Lung (tissue), 16 donors: ENCODE measurements around the gene FAM50B. TPM values are rescaled to one million over a fixed set of nuclear protein-coding genes. Genes with fewer than 3 reads are reported as not detected.

Source experiments
- ATAC-seq: fragments of 200-7000 bp; cut with Tn5 transposase; one replicate; pipeline ENCODE4 v1.9.1; 2020; ENCODE audit warnings: moderate number of reproducible peaks; ENCODE audit not compliant: insufficient read depth, low FRiP score
- DNase-seq, 3 donors: peaks; one replicate each; pipeline ENCODE4 v3.0.0-alpha.2; 2013 to 2017
- H3K27ac ChIP-seq, 2 donors: one replicate each; pipeline ENCODE4 v1.5.1; 2013; ENCODE audit warnings: mild to moderate bottlenecking in 2 of 2, moderate library complexity in 2 of 2, control low read depth in 1 of 2, inconsistent platforms in 1 of 2, low read depth in 1 of 2, low read length in 1 of 2
- H3K27me3 ChIP-seq, 3 donors: one replicate each; pipeline ENCODE4 v1.5.1; 2013; ENCODE audit warnings: low read length in 2 of 3; ENCODE audit not compliant: control insufficient read depth in 3 of 3, insufficient read depth in 3 of 3
- H3K36me3 ChIP-seq, 4 donors: one replicate each; pipeline ENCODE4 v1.5.1; 2013; ENCODE audit warnings: low read length in 4 of 4, mild to moderate bottlenecking in 1 of 4, moderate library complexity in 1 of 4; ENCODE audit not compliant: control insufficient read depth in 4 of 4, insufficient read depth in 4 of 4
- H3K4me1 ChIP-seq, 5 donors: one replicate each; pipeline ENCODE4 v1.5.1; 2013; ENCODE audit warnings: low read length in 5 of 5, mild to moderate bottlenecking in 2 of 5, moderate library complexity in 1 of 5; ENCODE audit not compliant: control insufficient read depth in 5 of 5, insufficient read depth in 5 of 5
- H3K4me3 ChIP-seq: one replicate; pipeline ENCODE4 v1.5.1; 2013; ENCODE audit warnings: mild to moderate bottlenecking, control low read depth, moderate library complexity
- H3K9ac ChIP-seq, 2 donors: one replicate each; pipeline ENCODE4 v1.5.1; 2013; ENCODE audit warnings: low read length in 2 of 2, control low read depth in 1 of 2; ENCODE audit not compliant: insufficient read depth in 1 of 2
- H3K9me3 ChIP-seq, 4 donors: one replicate each; pipeline ENCODE4 v1.5.1; 2013; ENCODE audit warnings: low read length in 3 of 4, mild to moderate bottlenecking in 1 of 4, moderate library complexity in 1 of 4; ENCODE audit not compliant: control insufficient read depth in 4 of 4, insufficient read depth in 3 of 4
- WGBS, 2 donors: extraction: QIAGEN DNeasy Blood & Tissue Kit; methylation state at CpG; one replicate each; pipeline ENCODE4 v1.1.7; 2013; 5-methylcytosine and 5-hydroxymethylcytosine counted together
- long read RNA-seq, 5 donors: transcript quantifications; one replicate each; lab custom pipeline, GENCODE V29; 2026
- polyA plus RNA-seq, 2 donors: library from polyadenylated mRNA; stranded (reverse); fragments of 200-250 nt; gene quantifications; one replicate each; pipeline ENCODE4 v1.2.1, GENCODE V29; 2013
- total RNA-seq, 2 donors: library from RNA; depleted of rRNA in 1 of 2; stranded (reverse); fragments of >200 nt in 1 of 2; gene quantifications; one replicate each; pipeline ENCODE4 v1.2.1, GENCODE V29; 2014 to 2021
- TF ChIP-seq, protein P1 (sequence below): IDR thresholded peaks from 2 replicates; pipeline ENCODE4 v1.5.1; 2012; ENCODE audit warnings: mild to moderate bottlenecking; ENCODE audit errors: control extremely low read depth, extremely low read depth
- donor health status: control.
- donor health status: control.
- donor health status: Bipolar disorder and iron deficiency.
- donor health status: healthy.
- donor health status: DM: yes; HTN: yes; CAD: no.

The FAM50B gene, protein sequence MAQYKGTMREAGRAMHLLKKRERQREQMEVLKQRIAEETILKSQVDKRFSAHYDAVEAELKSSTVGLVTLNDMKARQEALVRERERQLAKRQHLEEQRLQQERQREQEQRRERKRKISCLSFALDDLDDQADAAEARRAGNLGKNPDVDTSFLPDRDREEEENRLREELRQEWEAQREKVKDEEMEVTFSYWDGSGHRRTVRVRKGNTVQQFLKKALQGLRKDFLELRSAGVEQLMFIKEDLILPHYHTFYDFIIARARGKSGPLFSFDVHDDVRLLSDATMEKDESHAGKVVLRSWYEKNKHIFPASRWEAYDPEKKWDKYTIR
- total RNA-seq (10 to 100 TPM; 11.3 to 15.8 TPM), polyA plus RNA-seq (10 to 100 TPM in 1 of 2 donors, 1 to 10 TPM in 1; 7.1 to 11.2 TPM)
- long read RNA-seq, donor 1, transcript FAM50B-203 (2 exons, 1,643 nt) = minor isoform, 5 of 19 reads
- long read RNA-seq, donor 1, transcript FAM50B-202 (1 exons, 1,935 nt) = major isoform, 14 of 19 reads
- long read RNA-seq, donor 1, partial matches to known transcripts = 0 of 19 reads
- long read RNA-seq, donor 1, other reads (novel, unspliced or antisense) = 0 of 19 reads
- long read RNA-seq, donor 2, transcript FAM50B-202 (1 exons, 1,935 nt) = major isoform, 9 of 10 reads
- long read RNA-seq, donor 2, partial matches to known transcripts = 0 of 10 reads
- long read RNA-seq, donor 2, other reads (novel, unspliced or antisense) = 0 of 10 reads
- long read RNA-seq, donor 3, transcript FAM50B-203 (2 exons, 1,643 nt) = minor isoform, 5 of 15 reads
- long read RNA-seq, donor 3, transcript FAM50B-202 (1 exons, 1,935 nt) = major isoform, 10 of 15 reads
- long read RNA-seq, donor 3, partial matches to known transcripts = 0 of 15 reads
- long read RNA-seq, donor 3, other reads (novel, unspliced or antisense) = 0 of 15 reads
- long read RNA-seq, donor 4, transcript FAM50B-202 (1 exons, 1,935 nt) = major isoform, 11 of 13 reads
- long read RNA-seq, donor 4, partial matches to known transcripts = 0 of 13 reads
- long read RNA-seq, donor 4, other reads (novel, unspliced or antisense) = 0 of 13 reads
- long read RNA-seq, donor 5, transcript FAM50B-202 (1 exons, 1,935 nt) = major isoform, 36 of 44 reads
- long read RNA-seq, donor 5, transcript FAM50B-203 (2 exons, 1,643 nt) = minor isoform, 8 of 44 reads
- long read RNA-seq, donor 5, partial matches to known transcripts = 0 of 44 reads
- long read RNA-seq, donor 5, other reads (novel, unspliced or antisense) = 0 of 44 reads

DNA sequence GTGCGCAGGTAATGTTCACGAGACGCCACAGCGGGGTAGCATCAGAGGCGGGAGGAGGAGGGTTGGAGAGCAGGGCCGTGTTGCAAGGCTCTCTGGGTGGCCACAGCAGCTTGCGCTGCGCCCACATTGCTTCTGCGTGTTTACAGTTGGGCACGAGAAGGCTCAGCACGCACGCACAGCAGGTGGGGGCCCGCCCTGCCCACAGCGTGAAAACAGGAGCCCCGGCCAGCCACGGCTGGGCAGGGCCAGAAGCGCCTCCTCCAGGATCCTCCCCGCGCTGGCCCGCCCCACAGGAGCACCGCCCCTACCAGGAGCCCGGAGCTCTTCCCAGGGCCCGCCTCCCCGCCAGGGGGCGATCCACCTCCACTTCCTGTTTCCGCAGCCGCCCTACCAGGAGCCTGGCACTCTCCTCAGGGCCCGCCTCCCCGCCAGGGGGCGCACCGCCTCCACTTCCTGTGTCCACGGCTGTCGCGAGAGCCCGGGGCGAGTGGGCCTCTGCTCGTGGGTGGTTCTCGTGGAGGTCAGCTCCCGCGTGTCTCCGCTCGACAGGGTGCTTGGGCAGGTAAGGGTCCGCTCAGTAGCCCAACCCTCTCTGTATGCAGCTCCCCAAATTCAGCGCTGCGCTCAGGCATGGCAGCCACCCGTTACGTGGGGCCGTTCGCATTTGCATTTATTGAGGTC, at the start of gene FAM50B:
FAM50B (plus strand) TSS at position 449 of the 681 bp plus-strand sequence. CDS start 439 bp downstream, outside the sequence.
- Histone ChIP-seq H3K4me3 (peak within 1 kb of the TSS; percentile 30), H3K27ac (peak within 1 kb of the TSS; percentile 36 to 86), H3K27me3 (no peaks in the 10 kb centered on the region), H3K36me3 (no peaks in the 10 kb centered on the region), H3K9ac (peak within 1 kb of the TSS in 1 of 2 donors; percentile 38), H3K4me1 (peaks cover 0 to 8% (median 0%) of the 10 kb centered on the region in 5 donors), H3K9me3 (no peaks in the 10 kb centered on the region)
- peak; percentile 91 to 95 (median 95) for DNase-seq
- peak; percentile 96 for ATAC-seq
- WGBS, 2 donors = 50 to 60% methylated on average over 49 of the region's 49 CpGs
- TF ChIP-seq, protein P1, sequence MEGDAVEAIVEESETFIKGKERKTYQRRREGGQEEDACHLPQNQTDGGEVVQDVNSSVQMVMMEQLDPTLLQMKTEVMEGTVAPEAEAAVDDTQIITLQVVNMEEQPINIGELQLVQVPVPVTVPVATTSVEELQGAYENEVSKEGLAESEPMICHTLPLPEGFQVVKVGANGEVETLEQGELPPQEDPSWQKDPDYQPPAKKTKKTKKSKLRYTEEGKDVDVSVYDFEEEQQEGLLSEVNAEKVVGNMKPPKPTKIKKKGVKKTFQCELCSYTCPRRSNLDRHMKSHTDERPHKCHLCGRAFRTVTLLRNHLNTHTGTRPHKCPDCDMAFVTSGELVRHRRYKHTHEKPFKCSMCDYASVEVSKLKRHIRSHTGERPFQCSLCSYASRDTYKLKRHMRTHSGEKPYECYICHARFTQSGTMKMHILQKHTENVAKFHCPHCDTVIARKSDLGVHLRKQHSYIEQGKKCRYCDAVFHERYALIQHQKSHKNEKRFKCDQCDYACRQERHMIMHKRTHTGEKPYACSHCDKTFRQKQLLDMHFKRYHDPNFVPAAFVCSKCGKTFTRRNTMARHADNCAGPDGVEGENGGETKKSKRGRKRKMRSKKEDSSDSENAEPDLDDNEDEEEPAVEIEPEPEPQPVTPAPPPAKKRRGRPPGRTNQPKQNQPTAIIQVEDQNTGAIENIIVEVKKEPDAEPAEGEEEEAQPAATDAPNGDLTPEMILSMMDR = peak; percentile 55

DNA sequence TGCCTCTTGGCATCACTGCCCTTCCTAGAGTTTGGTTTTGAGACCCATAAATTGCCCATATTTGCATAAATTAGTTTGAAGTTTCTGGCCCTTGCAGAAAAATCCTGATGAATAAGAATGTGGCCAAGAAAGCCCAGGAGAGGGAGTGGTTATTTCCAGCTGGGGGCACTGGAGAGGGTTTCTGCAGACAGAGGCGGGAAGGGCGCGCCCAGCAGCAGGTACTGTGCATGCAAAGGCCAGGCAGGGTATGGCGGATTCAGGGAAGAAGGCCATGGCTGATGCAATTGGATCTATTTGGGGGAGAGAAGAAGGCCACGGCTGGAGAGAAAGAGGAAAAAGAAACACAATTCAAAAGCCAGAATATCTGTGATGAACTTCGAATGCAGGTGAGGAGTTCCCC, 49.5 kb upstream of the FAM50B start:
- WGBS, 2 donors = 95% methylated on average over 6 of the region's 6 CpGs

More for the DNA sequence above, 49.5 kb upstream of the FAM50B start:
- Histone ChIP-seq H3K27ac (no peak overlapping the region), H3K27me3 (no peaks in the 10 kb centered on the region), H3K4me1 (peaks cover 0 to 27% (median 12%) of the 10 kb centered on the region in 5 donors), H3K4me3 (no peak overlapping the region), H3K9me3 (no peaks in the 10 kb centered on the region), H3K36me3 (no peaks in the 10 kb centered on the region), H3K9ac (no peak overlapping the region)
- ATAC-seq (no peak), DNase-seq (no peak)
- TF ChIP-seq, protein P1 = no peak
